GM06990 (cell line): Measurements from ENCODE around the gene MAP3K4.

ENCODE experiments used
- DNase-seq: peaks from one replicate; pipeline ENCODE4 v3.0.0-alpha.2; 2011; ENCODE audit not compliant: insufficient read length; ENCODE audit errors: extremely low read depth
- H3K27me3 ChIP-seq: replicated peaks from 2 replicates; pipeline ENCODE4 v1.6.0; 2011; ENCODE audit warnings: low read length; ENCODE audit not compliant: control insufficient read depth, insufficient read depth
- H3K36me3 ChIP-seq: 2 replicates; pipeline ENCODE4 v1.5.1; 2011; ENCODE audit warnings: low read length; ENCODE audit not compliant: control insufficient read depth, insufficient read depth
- H3K4me3 ChIP-seq: replicated peaks from 2 replicates; pipeline ENCODE4 v1.5.1; 2011; ENCODE audit warnings: low read depth, mild to moderate bottlenecking, control low read depth, low read length
- CTCF ChIP-seq: IDR thresholded peaks from 2 replicates; pipeline ENCODE4 v1.5.1; 2011; ENCODE audit warnings: low read length, control low read depth, mild to moderate bottlenecking, inconsistent platforms; ENCODE audit not compliant: insufficient read depth, poor library complexity, severe bottlenecking

Gene MAP3K4

GRCh38 chr6:161107779-161108730 lies 116.5 kb downstream of the MAP3K4 start:
- H3K36me3 ChIP-seq: peaks cover 24% of the 10 kb centered on the region
- TF ChIP-seq CTCF: no peak
- no peak for DNase-seq
- no peaks in the 10 kb centered on the region for H3K27me3 ChIP-seq
- no peak overlapping the region for H3K4me3 ChIP-seq

- H3K36me3 ChIP-seq: peaks cover 25% of the 10 kb centered on the region
- no peak for TF ChIP-seq CTCF
- H3K27me3 ChIP-seq: no peaks in the 10 kb centered on the region
- DNase-seq: no peak
- H3K4me3 ChIP-seq: no peak overlapping the region
Measured at GRCh38 chr6:161108916-161109315, 117.3 kb downstream of the MAP3K4 start.

GRCh38 chr6:161109366-161109765 lies 117.8 kb downstream of the MAP3K4 start:
- no peak for DNase-seq
- Histone ChIP-seq H3K36me3 (peaks cover 25% of the 10 kb centered on the region), H3K27me3 (no peaks in the 10 kb centered on the region), H3K4me3 (no peak overlapping the region)
- TF ChIP-seq CTCF: no peak

- H3K36me3 ChIP-seq: peaks cover 25% of the 10 kb centered on the region
Measured at GRCh38 chr6:161110028-161110779, 118.6 kb downstream of the MAP3K4 start.

GRCh38 chr6:161111261-161111660 lies 119.7 kb downstream of the MAP3K4 start:
- peaks cover 26% of the 10 kb centered on the region for H3K36me3 ChIP-seq
- H3K27me3 ChIP-seq: no peaks in the 10 kb centered on the region
- H3K4me3 ChIP-seq: no peak overlapping the region
- no peak for TF ChIP-seq CTCF
- DNase-seq: no peak

More at GRCh38 chr6:161110028-161110779, 118.6 kb downstream of the MAP3K4 start:
- no peak for TF ChIP-seq CTCF
- no peak overlapping the region for H3K4me3 ChIP-seq
- H3K27me3 ChIP-seq: no peaks in the 10 kb centered on the region
- DNase-seq: no peak
